WTC11 (cell line): ENCODE data around the gene PRRC2B. TPM values are rescaled to one million over a fixed set of nuclear protein-coding genes. Genes with fewer than 3 reads are reported as not detected.

Source experiments
- ATAC-seq: fragments of 200-7000 bp; cut with Tn5 transposase; 2 replicates; pipeline ENCODE4 v1.10.0; 2021; ENCODE audit warnings: mild to moderate bottlenecking, moderate library complexity
- CTCF ChIA-PET: fragments of 300-600 bp; sonication (Branson Sonifier 250); formaldehyde crosslinking; loops from one replicate; lab custom pipeline; 2021; ENCODE audit warnings: antibody characterized with exemption; lab: Charles Lee
- POLR2A ChIA-PET: fragments of 350-600 bp; sonication (Branson Sonifier 250); formaldehyde crosslinking; loops from one replicate; lab custom pipeline; 2021; ENCODE audit warnings: antibody characterized with exemption; lab: Charles Lee
- DNase-seq: peaks from one replicate; pipeline ENCODE4 v3.0.0; 2021; ENCODE audit warnings: low spot score
- H3K27ac Mint-ChIP-seq: 2 replicates; pipeline ENCODE4 v1.8.0; 2021; ENCODE audit warnings: mixed read lengths
- H3K27me3 Mint-ChIP-seq: 2 replicates; pipeline ENCODE4 v1.8.0; 2021; ENCODE audit warnings: low read depth, mild to moderate bottlenecking, moderate library complexity, mixed read lengths
- H3K36me3 Mint-ChIP-seq: 2 replicates; pipeline ENCODE4 v1.8.0; 2021; ENCODE audit warnings: mixed read lengths
- H3K4me1 Mint-ChIP-seq: 2 replicates; pipeline ENCODE4 v1.8.0; 2022; ENCODE audit warnings: mixed read lengths
- H3K4me3 Mint-ChIP-seq: 2 replicates; pipeline ENCODE4 v1.8.0; 2021; ENCODE audit warnings: mild to moderate bottlenecking, moderate library complexity, mixed read lengths
- H3K9me3 Mint-ChIP-seq: 2 replicates; pipeline ENCODE4 v1.8.0; 2021; ENCODE audit warnings: mixed read lengths
- AR ChIP-seq: fragments of 250-450 bp; sonication (Bioruptor Pico); IDR thresholded peaks from 2 replicates; pipeline ENCODE4 v1.9.0; 2021; ENCODE audit warnings: mild to moderate bottlenecking
- CBFB ChIP-seq: sonication (generic); formaldehyde crosslinking; IDR thresholded peaks from 2 replicates; pipeline ENCODE4 v1.8.1; 2022; ENCODE audit warnings: mild to moderate bottlenecking, low read depth, missing genetic modification reagents
- E2F1 ChIP-seq: sonication (generic); formaldehyde crosslinking; IDR thresholded peaks from 2 replicates; pipeline ENCODE4 v1.8.0; 2022; ENCODE audit warnings: mild to moderate bottlenecking, missing genetic modification reagents
- EMX1 ChIP-seq: fragments of 250-450 bp; sonication (Bioruptor Pico); IDR thresholded peaks from 2 replicates; pipeline ENCODE4 v1.8.0; 2021; ENCODE audit warnings: mild to moderate bottlenecking
- FOXJ3 ChIP-seq: sonication (generic); formaldehyde crosslinking; IDR thresholded peaks from 2 replicates; pipeline ENCODE4 v1.9.0; 2021; ENCODE audit warnings: missing genetic modification reagents, mild to moderate bottlenecking, borderline replicate concordance
- GABPB1 ChIP-seq: sonication (generic); formaldehyde crosslinking; IDR thresholded peaks from 2 replicates; pipeline ENCODE4 v1.8.1; 2023; ENCODE audit warnings: mild to moderate bottlenecking, missing genetic modification reagents
- KAT7 ChIP-seq: sonication (generic); formaldehyde crosslinking; IDR thresholded peaks from 2 replicates; pipeline ENCODE4 v1.8.1; 2023; ENCODE audit warnings: missing genetic modification reagents, mild to moderate bottlenecking, borderline replicate concordance
- NR3C1 ChIP-seq: sonication (generic); formaldehyde crosslinking; conservative IDR thresholded peaks from 2 replicates; pipeline ENCODE4 v1.8.1; 2023; ENCODE audit warnings: low read depth, mild to moderate bottlenecking, missing genetic modification reagents
- PRDM15 ChIP-seq: sonication (generic); formaldehyde crosslinking; IDR thresholded peaks from 2 replicates; pipeline ENCODE4 v1.8.0; 2022; ENCODE audit warnings: missing genetic modification reagents
- PREB ChIP-seq: sonication (generic); formaldehyde crosslinking; IDR thresholded peaks from 2 replicates; pipeline ENCODE4 v1.8.1; 2022; ENCODE audit warnings: mild to moderate bottlenecking, missing genetic modification reagents, moderate library complexity, borderline replicate concordance
- RELA ChIP-seq: sonication (generic); formaldehyde crosslinking; IDR thresholded peaks from 2 replicates; pipeline ENCODE4 v1.8.1; 2022; ENCODE audit warnings: missing genetic modification reagents, mild to moderate bottlenecking, borderline replicate concordance
- TP53 ChIP-seq: sonication (generic); formaldehyde crosslinking; IDR thresholded peaks from 2 replicates; pipeline ENCODE4 v1.8.1; 2023; ENCODE audit warnings: mild to moderate bottlenecking, missing genetic modification reagents
- ZNF138 ChIP-seq: sonication (generic); formaldehyde crosslinking; conservative IDR thresholded peaks from 2 replicates; pipeline ENCODE4 v1.8.1; 2022; ENCODE audit warnings: mild to moderate bottlenecking, moderate library complexity, missing genetic modification reagents
- ZNF219 ChIP-seq: sonication (generic); formaldehyde crosslinking; IDR thresholded peaks from 2 replicates; pipeline ENCODE4 v1.8.0; 2023; ENCODE audit warnings: missing genetic modification reagents, mild to moderate bottlenecking, borderline replicate concordance
- ZNF416 ChIP-seq: fragments of 250-450 bp; sonication (Bioruptor Pico); IDR thresholded peaks from 2 replicates; pipeline ENCODE4 v1.9.0; 2021; ENCODE audit warnings: mild to moderate bottlenecking, inconsistent platforms
- total RNA-seq: library from RNA; stranded (reverse); gene quantifications from 3 replicates; pipeline ENCODE4 v1.2.3, GENCODE V29; 2021
- TF ChIP-seq, protein P1 (sequence below): sonication (generic); formaldehyde crosslinking; IDR thresholded peaks from 2 replicates; pipeline ENCODE4 v1.8.1; 2023; ENCODE audit warnings: mild to moderate bottlenecking, moderate library complexity, missing genetic modification reagents
- TF ChIP-seq, protein P2 (sequence below): fragments of 200-600 bp; IDR thresholded peaks from 2 replicates; pipeline ENCODE4 v1.8.0; 2022; ENCODE audit warnings: antibody characterized with exemption
- TF ChIP-seq, protein P3 (sequence below): sonication (generic); formaldehyde crosslinking; IDR thresholded peaks from 2 replicates; pipeline ENCODE4 v1.8.0; 2022; ENCODE audit warnings: mild to moderate bottlenecking, missing genetic modification reagents

The PRRC2B gene
- total RNA-seq, 1 experiment from 2014 or later, result 272 TPM

DNA sequence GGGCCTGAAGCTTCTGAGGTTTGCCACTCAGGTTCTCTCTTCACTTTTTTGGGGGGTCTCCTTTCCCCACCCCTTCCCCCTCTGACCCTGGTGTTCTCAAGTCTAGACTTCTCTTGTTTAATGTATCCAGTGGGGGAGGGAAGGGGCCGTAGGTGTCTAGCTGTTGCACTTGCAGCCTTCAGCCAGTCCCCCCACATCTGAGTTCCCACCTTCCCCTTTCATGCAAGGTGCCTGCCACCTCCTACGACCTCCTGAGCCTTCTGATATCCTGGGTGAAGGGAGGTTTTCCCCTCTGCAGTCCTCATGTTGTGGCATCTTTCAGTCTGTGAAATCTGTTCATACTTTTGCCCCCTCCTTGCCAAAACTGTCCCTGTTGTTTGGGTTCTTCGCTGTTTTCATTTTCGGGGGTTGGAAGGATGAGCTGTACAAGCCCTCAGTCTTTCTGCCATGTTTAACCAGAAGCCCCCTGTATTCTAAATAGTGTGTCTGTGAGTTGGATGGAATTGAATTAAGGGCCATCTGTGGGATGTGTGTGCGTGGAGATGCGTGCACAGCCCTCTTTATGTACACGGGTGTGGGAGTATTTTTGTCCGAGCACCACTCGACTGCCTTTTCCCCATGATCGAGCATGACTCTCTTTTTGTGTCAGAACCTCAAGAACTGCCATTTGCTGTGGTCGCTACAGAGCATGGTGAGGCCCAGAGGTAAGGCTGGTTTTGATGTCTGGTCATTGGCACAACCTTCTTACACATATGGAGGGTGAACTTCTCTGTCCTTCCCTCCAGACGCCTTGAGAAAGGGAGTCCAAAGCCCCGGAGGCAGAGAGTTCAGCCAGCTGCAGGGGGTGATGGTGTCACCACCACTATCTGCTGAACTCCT lies 23.6 kb downstream of the PRRC2B start (continued):
- TF ChIP-seq E2F1 (CRISPR knock-in tag) (no peak), PRDM15 (no peak)
- TF ChIP-seq, protein P1, sequence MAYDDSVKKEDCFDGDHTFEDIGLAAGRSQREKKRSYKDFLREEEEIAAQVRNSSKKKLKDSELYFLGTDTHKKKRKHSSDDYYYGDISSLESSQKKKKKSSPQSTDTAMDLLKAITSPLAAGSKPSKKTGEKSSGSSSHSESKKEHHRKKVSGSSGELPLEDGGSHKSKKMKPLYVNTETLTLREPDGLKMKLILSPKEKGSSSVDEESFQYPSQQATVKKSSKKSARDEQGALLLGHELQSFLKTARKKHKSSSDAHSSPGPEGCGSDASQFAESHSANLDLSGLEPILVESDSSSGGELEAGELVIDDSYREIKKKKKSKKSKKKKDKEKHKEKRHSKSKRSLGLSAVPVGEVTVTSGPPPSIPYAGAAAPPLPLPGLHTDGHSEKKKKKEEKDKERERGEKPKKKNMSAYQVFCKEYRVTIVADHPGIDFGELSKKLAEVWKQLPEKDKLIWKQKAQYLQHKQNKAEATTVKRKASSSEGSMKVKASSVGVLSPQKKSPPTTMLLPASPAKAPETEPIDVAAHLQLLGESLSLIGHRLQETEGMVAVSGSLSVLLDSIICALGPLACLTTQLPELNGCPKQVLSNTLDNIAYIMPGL (CRISPR knock-in tag), result no peak
- TF ChIP-seq, protein P2, sequence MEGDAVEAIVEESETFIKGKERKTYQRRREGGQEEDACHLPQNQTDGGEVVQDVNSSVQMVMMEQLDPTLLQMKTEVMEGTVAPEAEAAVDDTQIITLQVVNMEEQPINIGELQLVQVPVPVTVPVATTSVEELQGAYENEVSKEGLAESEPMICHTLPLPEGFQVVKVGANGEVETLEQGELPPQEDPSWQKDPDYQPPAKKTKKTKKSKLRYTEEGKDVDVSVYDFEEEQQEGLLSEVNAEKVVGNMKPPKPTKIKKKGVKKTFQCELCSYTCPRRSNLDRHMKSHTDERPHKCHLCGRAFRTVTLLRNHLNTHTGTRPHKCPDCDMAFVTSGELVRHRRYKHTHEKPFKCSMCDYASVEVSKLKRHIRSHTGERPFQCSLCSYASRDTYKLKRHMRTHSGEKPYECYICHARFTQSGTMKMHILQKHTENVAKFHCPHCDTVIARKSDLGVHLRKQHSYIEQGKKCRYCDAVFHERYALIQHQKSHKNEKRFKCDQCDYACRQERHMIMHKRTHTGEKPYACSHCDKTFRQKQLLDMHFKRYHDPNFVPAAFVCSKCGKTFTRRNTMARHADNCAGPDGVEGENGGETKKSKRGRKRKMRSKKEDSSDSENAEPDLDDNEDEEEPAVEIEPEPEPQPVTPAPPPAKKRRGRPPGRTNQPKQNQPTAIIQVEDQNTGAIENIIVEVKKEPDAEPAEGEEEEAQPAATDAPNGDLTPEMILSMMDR, result no peak

DNA sequence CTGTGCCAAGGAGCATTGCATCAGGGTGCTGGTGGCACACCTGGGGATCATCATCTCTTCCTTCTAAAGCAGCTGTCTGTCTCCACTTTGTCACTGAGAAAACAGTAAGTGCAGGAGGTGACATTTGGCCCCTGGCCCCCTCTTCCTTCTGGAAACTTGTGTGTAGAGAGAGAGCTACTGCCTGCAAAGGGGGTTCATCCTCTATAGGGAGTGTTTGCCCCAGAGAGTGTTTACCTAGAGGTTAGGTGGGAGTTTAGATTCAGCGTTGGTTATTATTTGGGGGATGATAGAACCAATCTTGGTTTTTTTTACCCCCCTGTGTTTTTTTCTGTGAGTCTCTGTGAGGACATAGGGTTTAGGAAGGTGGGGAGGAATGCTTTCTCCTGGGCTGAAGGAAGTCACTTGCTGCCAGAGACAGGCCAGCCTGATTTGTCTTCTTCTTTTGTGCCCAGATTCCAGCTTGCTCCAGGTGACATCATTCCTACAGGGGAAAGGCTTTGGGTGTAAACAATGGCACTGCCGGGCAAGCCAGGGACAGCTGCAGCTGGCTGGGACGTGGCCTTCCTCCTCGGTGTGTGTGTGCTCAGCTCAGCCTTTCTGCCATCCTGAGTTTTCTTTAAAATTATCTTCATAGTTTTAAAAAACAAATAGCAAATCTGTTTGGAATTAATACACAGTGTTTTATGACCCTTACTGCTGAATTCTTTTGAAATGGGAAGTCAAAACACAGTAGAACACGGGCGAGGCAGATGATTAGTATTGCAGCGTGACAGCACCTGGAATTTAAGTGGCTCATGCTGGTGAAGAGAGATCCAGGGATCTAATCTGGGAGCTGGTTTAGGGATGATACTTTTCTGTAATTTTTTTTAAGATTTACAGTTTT lies 24.5 kb downstream of the PRRC2B start:
- Mint-ChIP-seq H3K27ac (peak overlapping the region; percentile 96), H3K4me1 (peaks cover 78% of the 10 kb centered on the region), H3K36me3 (peaks cover 27% of the 10 kb centered on the region), H3K4me3 (no peak overlapping the region), H3K27me3 (no peaks in the 10 kb centered on the region), H3K9me3 (peaks cover 13% of the 10 kb centered on the region)
- DNase-seq (no peak), ATAC-seq (peak; percentile 6; the same call in 1 of the 2 replicates)
- TF ChIP-seq KAT7 (CRISPR knock-in tag) (no peak), ZNF219 (CRISPR knock-in tag) (no peak), CBFB (CRISPR knock-in tag) (no peak), ZNF138 (CRISPR knock-in tag) (no peak), ZNF416 (CRISPR knock-in tag) (no peak), PREB (no peak), GABPB1 (CRISPR knock-in tag) (no peak), NR3C1 (no peak), RELA (no peak), TP53 (CRISPR knock-in tag) (no peak), AR (CRISPR knock-in tag) (no peak), FOXJ3 (no peak), EMX1 (CRISPR knock-in tag) (no peak)
- TF ChIP-seq, protein P3, sequence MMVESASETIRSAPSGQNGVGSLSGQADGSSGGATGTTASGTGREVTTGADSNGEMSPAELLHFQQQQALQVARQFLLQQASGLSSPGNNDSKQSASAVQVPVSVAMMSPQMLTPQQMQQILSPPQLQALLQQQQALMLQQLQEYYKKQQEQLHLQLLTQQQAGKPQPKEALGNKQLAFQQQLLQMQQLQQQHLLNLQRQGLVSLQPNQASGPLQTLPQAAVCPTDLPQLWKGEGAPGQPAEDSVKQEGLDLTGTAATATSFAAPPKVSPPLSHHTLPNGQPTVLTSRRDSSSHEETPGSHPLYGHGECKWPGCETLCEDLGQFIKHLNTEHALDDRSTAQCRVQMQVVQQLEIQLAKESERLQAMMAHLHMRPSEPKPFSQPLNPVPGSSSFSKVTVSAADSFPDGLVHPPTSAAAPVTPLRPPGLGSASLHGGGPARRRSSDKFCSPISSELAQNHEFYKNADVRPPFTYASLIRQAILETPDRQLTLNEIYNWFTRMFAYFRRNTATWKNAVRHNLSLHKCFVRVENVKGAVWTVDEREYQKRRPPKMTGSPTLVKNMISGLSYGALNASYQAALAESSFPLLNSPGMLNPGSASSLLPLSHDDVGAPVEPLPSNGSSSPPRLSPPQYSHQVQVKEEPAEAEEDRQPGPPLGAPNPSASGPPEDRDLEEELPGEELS (CRISPR knock-in tag), result no peak
- CTCF ChIA-PET, result interaction anchor here (1.0 to 2.7 kb wide), 6 partner anchors 11 to 68 kb away, joined by 3 to 11 read pairs (median 4); no protein-coding TSS in a partner anchor
- POLR2A ChIA-PET, result interaction anchor here (0.6 to 1.0 kb wide), 2 partner anchors 13 to 45 kb away, joined by 3 read pairs; no protein-coding TSS in a partner anchor
